ENCODE data around the gene METTL17.

- TF ChIP-seq POLR2AphosphoS5 (IDR thresholded peaks at IDR 0.05; ENCODE audit: low read depth) = no peak
- TF ChIP-seq, protein P1, sequence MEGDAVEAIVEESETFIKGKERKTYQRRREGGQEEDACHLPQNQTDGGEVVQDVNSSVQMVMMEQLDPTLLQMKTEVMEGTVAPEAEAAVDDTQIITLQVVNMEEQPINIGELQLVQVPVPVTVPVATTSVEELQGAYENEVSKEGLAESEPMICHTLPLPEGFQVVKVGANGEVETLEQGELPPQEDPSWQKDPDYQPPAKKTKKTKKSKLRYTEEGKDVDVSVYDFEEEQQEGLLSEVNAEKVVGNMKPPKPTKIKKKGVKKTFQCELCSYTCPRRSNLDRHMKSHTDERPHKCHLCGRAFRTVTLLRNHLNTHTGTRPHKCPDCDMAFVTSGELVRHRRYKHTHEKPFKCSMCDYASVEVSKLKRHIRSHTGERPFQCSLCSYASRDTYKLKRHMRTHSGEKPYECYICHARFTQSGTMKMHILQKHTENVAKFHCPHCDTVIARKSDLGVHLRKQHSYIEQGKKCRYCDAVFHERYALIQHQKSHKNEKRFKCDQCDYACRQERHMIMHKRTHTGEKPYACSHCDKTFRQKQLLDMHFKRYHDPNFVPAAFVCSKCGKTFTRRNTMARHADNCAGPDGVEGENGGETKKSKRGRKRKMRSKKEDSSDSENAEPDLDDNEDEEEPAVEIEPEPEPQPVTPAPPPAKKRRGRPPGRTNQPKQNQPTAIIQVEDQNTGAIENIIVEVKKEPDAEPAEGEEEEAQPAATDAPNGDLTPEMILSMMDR (IDR thresholded peaks at IDR 0.05; ENCODE audit: insufficient read depth, low read length) = no peak
Measured at GRCh38 chr14:21043387-21043973, 53.7 kb downstream of the METTL17 start.
